ENCODE results near the gene PTPRM.

DNA sequence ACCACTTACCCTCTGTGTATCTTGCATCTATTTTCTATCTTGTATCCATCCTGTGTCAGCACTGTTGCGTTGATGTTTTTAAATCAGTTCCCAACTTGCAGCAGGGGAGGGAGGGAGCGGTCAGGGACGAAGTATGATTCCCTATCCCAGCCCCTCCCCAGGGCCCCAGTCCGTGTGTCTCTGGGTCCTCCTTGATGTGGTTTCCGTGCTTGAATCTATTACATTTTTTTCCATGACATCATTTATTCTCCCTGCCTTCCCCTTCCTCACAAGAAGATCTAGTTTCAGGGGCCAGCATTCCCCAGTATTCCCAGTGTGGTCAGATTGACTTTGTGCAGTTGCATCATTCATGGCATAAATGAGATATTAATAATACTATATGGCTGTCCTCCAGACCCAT is 479.3 kb downstream of the PTPRM start:
- no peak for TF ChIP-seq EZH2 (optimal IDR thresholded peaks at IDR 0.05; ENCODE audit: low read depth, low read length)
- TF ChIP-seq, protein P1, sequence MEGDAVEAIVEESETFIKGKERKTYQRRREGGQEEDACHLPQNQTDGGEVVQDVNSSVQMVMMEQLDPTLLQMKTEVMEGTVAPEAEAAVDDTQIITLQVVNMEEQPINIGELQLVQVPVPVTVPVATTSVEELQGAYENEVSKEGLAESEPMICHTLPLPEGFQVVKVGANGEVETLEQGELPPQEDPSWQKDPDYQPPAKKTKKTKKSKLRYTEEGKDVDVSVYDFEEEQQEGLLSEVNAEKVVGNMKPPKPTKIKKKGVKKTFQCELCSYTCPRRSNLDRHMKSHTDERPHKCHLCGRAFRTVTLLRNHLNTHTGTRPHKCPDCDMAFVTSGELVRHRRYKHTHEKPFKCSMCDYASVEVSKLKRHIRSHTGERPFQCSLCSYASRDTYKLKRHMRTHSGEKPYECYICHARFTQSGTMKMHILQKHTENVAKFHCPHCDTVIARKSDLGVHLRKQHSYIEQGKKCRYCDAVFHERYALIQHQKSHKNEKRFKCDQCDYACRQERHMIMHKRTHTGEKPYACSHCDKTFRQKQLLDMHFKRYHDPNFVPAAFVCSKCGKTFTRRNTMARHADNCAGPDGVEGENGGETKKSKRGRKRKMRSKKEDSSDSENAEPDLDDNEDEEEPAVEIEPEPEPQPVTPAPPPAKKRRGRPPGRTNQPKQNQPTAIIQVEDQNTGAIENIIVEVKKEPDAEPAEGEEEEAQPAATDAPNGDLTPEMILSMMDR (IDR thresholded peaks at IDR 0.05; ENCODE audit: low read length): no peak
